HG03280 (cell line): ENCODE measurements around the gene NPHS2.
A peak's percentile ranks its signal among the peaks of the same experiment; 100 is the strongest.
"Not testable (repeated sequence)": the region's sequence is repeated elsewhere in the genome, so short reads cannot be mapped to it uniquely, and the experiment has no call there.

Experiments used
- ATAC-seq: cut with Tn5 transposase; IDR thresholded peaks from one replicate; pipeline ENCODE4 v1.9.1; 2021; ENCODE audit warnings: mild to moderate bottlenecking, moderate library complexity; ENCODE audit not compliant: unreplicated experiment

The NPHS2 gene

GRCh38 chr1:179548666-179549367 is 26.9 kb downstream of the NPHS2 start:
- ATAC-seq = no peak

GRCh38 chr1:179547021-179547535 is 28.7 kb downstream of the NPHS2 start:
- ATAC-seq = no peak

- ATAC-seq = no peak
Observed at GRCh38 chr1:179545321-179545720, 30.4 kb downstream of the NPHS2 start.

- ATAC-seq = no peak
Observed at GRCh38 chr1:179541774-179542173, 34.0 kb downstream of the NPHS2 start.

DNA sequence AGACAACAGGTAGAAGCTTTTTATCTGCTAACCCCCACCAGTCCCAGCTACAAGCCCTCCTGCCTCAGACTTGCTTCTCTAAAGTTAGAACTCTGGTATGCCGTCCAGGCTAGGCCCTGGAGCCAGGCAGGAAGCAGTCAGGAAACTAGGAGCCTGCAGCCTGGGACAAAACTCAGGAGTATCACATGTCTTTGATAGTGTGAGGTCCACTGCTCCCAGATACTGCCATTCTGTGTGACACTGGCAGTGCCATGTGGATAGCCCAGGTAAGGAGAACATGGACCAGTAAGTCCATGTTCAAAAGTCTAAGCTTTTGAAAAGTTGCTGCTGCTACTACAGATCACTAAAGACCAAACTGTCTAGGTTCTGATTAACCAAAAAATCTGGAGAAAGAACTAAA is 45.4 kb downstream of the NPHS2 start:
- no peak for ATAC-seq

GRCh38 chr1:179529482-179530195 is 46.1 kb downstream of the NPHS2 start:
- no peak for ATAC-seq

DNA sequence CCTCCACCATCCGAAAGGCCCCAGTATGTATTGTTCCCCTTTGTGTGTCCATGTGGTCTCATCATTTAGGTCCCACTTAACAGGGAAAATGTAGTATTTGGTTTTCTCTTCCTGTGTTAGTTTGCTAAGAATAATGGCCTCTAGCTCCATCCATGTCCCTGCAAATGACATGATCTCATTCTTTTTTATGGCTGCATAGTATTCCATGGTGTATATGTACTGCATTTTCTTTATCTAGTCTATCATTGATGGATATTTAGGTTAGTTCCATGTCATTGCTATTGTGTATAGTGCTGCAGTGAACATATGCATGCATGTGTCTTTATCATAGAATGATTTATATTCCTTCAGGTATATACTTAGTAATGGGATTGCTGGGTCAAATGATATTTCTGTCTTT is 57.2 kb downstream of the NPHS2 start:
- ATAC-seq = not testable (repeated sequence)

GRCh38 chr1:179516976-179517705 is 58.6 kb downstream of the NPHS2 start:
- ATAC-seq = no peak

DNA sequence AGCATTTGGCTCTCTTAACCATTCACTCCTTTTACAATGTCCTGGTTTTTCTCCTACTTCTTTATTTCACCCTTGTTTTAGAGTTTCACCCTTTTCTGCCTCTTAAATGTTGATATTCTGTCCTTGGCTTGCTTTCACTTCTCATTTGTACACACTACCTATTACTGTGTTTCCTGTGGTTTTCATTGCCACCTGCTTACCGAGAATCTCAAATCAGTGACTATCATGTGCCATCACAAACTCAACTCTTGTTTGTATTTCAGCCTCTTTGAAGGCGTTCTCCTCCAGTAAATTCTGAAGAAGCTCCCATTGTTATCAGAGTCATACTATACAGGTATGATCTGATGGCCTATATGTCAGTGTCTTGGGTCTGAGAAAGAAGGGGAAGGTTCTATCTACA is 65.7 kb downstream of the NPHS2 start:
- ATAC-seq = peak; percentile 54

- ATAC-seq = no peak
Observed at GRCh38 chr1:179509384-179509783, 66.4 kb downstream of the NPHS2 start.

GRCh38 chr1:179506199-179506598 is 69.5 kb downstream of the NPHS2 start:
- ATAC-seq = no peak
